Caco-2 (cell line): ENCODE data around the gene OPA1. TPM values are rescaled to one million over a fixed set of nuclear protein-coding genes. Genes with fewer than 3 reads are reported as not detected.

Source experiments
- BruUV-seq: library from RNA; stranded (reverse); fragments of 400-500 nt; replicated peaks from 2 replicates; lab custom pipeline; 2021; lab: Mats Ljungman, UMichigan
- CTCF ChIA-PET: fragments of 300-600 bp; sonication (Branson Sonifier 250); formaldehyde crosslinking; loops from one replicate; lab custom pipeline; 2022; ENCODE audit warnings: antibody characterized with exemption; lab: Charles Lee
- POLR2A ChIA-PET: fragments of 300-600 bp; sonication (Branson Sonifier 250); formaldehyde crosslinking; loops from one replicate; lab custom pipeline; 2022; ENCODE audit warnings: antibody characterized with exemption; lab: Charles Lee
- DNase-seq, 2 experiments: peaks; one replicate each; pipeline versions ENCODE4 v3.0.0 to v3.0.0-alpha.2; 2020 to 2022
- H3K27me3 ChIP-seq: replicated peaks from 2 replicates; pipeline ENCODE4 v1.6.0; 2011; ENCODE audit warnings: low read length; ENCODE audit not compliant: control insufficient read depth, insufficient read depth
- H3K36me3 ChIP-seq: 2 replicates; pipeline ENCODE4 v1.5.1; 2011; ENCODE audit warnings: low read length; ENCODE audit not compliant: control insufficient read depth, insufficient read depth
- H3K4me1 ChIP-seq: fragments of 250-450 bp; sonication (Bioruptor Pico); 2 replicates; pipeline ENCODE4 v1.5.1; 2020; ENCODE audit warnings: mild to moderate bottlenecking
- H3K4me3 ChIP-seq: 2 replicates; pipeline ENCODE4 v1.5.1; 2011; ENCODE audit warnings: low read depth, mild to moderate bottlenecking, control low read depth, low read length
- H3K9me3 ChIP-seq: fragments of 250-450 bp; sonication (Bioruptor Pico); 2 replicates; pipeline ENCODE4 v1.5.1; 2020; ENCODE audit warnings: mild to moderate bottlenecking, moderate library complexity
- H3K27ac Mint-ChIP-seq: one replicate; pipeline ENCODE4 v1.8.0; 2022; ENCODE audit warnings: mixed read lengths; ENCODE audit not compliant: unreplicated experiment
- H3K27me3 Mint-ChIP-seq: one replicate; pipeline ENCODE4 v1.8.0; 2022; ENCODE audit warnings: mixed read lengths; ENCODE audit not compliant: insufficient read depth, unreplicated experiment
- H3K36me3 Mint-ChIP-seq: one replicate; pipeline ENCODE4 v1.8.0; 2022; ENCODE audit warnings: mild to moderate bottlenecking, mixed read lengths; ENCODE audit not compliant: insufficient read depth, unreplicated experiment
- H3K4me1 Mint-ChIP-seq: one replicate; pipeline ENCODE4 v1.8.0; 2022; ENCODE audit warnings: low read depth, mixed read lengths; ENCODE audit not compliant: unreplicated experiment
- H3K4me3 Mint-ChIP-seq: one replicate; pipeline ENCODE4 v1.8.0; 2022; ENCODE audit warnings: mild to moderate bottlenecking, moderate library complexity, mixed read lengths; ENCODE audit not compliant: unreplicated experiment
- H3K9me3 Mint-ChIP-seq: one replicate; pipeline ENCODE4 v1.8.0; 2022; ENCODE audit warnings: mixed read lengths; ENCODE audit not compliant: unreplicated experiment
- intact Hi-C: fragments of 100-400 bp; cut with micrococcal nuclease; formaldehyde crosslinking; loops from one replicate; pipeline ENCODE4 v1.10.0; 2022; ENCODE audit not compliant: unreplicated experiment
- total RNA-seq: library from RNA; stranded (reverse); gene quantifications from 2 replicates; pipeline ENCODE4 v1.2.3, GENCODE V29; 2022
- TF ChIP-seq, protein P1 (sequence below), 2 experiments: fragments of 200-600 bp in 1 of 2; IDR thresholded peaks; 1 replicate in 1 of 2; 2 replicates in 1 of 2; pipeline versions ENCODE4 v1.5.1 to v1.8.0; 2011 to 2022; ENCODE audit warnings: antibody characterized with exemption in 1 of 2, control low read depth in 1 of 2, inconsistent platforms in 1 of 2, low read depth in 1 of 2, low read length in 1 of 2, mild to moderate bottlenecking in 1 of 2, moderate library complexity in 1 of 2; ENCODE audit not compliant: insufficient read depth in 1 of 2, severe bottlenecking in 1 of 2, unreplicated experiment in 1 of 2

OPA1 gene
- total RNA-seq, 1 experiment from 2014 or later: 61.4 TPM

DNA sequence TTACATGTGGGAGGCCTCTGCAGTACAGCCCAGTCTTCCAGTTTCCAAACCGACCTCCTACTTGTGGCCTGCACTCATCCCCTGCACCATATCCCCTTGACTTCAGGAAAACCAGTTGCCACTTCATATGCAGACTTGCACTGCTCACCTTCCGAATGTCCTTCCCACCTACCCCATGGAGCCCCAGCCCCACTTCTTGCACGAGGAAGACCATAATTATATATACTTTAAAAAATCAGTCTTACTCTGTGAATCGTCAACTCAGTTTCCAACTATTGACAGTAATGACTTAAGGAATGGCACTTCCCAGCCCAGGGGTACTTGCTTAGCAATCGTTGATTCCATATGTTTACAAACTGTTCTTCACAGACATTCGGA, 136.1 kb downstream of the OPA1 start:
- ChIA-PET CTCF (no interaction called here), POLR2A (no interaction called here)
- Mint-ChIP-seq H3K27ac (no peak overlapping the region), H3K4me1 (no peaks in the 10 kb centered on the region), H3K27me3 (no peaks in the 10 kb centered on the region), H3K4me3 (no peak overlapping the region), H3K36me3 (no peaks in the 10 kb centered on the region), H3K9me3 (no peaks in the 10 kb centered on the region)
- H3K4me1 ChIP-seq: peaks cover 13% of the 10 kb centered on the region
- no peak overlapping the region for H3K4me3 ChIP-seq
- TF ChIP-seq, protein P1, sequence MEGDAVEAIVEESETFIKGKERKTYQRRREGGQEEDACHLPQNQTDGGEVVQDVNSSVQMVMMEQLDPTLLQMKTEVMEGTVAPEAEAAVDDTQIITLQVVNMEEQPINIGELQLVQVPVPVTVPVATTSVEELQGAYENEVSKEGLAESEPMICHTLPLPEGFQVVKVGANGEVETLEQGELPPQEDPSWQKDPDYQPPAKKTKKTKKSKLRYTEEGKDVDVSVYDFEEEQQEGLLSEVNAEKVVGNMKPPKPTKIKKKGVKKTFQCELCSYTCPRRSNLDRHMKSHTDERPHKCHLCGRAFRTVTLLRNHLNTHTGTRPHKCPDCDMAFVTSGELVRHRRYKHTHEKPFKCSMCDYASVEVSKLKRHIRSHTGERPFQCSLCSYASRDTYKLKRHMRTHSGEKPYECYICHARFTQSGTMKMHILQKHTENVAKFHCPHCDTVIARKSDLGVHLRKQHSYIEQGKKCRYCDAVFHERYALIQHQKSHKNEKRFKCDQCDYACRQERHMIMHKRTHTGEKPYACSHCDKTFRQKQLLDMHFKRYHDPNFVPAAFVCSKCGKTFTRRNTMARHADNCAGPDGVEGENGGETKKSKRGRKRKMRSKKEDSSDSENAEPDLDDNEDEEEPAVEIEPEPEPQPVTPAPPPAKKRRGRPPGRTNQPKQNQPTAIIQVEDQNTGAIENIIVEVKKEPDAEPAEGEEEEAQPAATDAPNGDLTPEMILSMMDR (IDR thresholded peaks at IDR 0.05; ENCODE audit: insufficient read depth in 1 of 2, low read depth in 1 of 2, low read length in 1 of 2, severe bottlenecking in 1 of 2, unreplicated experiment in 1 of 2): no peak
- H3K9me3 ChIP-seq: no peaks in the 10 kb centered on the region
- BruUV-seq: no TSS peak
- intact Hi-C loops: no loop called here
- DNase-seq: no peak
- no peaks in the 10 kb centered on the region for H3K36me3 ChIP-seq
- H3K27me3 ChIP-seq: no peaks in the 10 kb centered on the region

DNA sequence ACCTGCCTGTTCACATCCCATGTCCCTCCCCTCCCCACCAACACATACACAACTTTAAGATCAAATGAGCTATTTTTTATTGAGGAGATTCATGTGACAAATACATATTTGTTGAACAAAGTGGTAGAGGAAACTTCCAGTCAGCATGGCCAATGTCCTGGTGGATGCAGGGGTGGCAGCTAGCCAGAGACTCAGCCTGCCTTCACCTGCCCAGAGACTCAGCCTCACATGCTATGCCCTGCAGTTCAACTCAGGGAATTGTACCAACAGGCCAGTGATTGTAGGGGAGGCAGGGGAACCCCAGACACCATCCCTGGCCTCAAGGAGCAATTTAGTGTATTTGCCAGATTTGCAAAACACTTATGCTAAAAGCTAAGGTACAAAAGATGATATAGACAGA, 136.6 kb downstream of the OPA1 start:
- H3K36me3 ChIP-seq: no peaks in the 10 kb centered on the region
- ChIA-PET POLR2A (no interaction called here), CTCF (no interaction called here)
- peaks cover 13% of the 10 kb centered on the region for H3K4me1 ChIP-seq
- BruUV-seq: no TSS peak
- no peaks in the 10 kb centered on the region for H3K9me3 ChIP-seq
- H3K27me3 Mint-ChIP-seq: no peaks in the 10 kb centered on the region
- TF ChIP-seq, protein P1 (IDR thresholded peaks at IDR 0.05; ENCODE audit: insufficient read depth in 1 of 2, low read depth in 1 of 2, low read length in 1 of 2, severe bottlenecking in 1 of 2, unreplicated experiment in 1 of 2): no peak
- H3K4me3 ChIP-seq: no peak overlapping the region
- no peak overlapping the region for H3K4me3 Mint-ChIP-seq
- no peaks in the 10 kb centered on the region for H3K36me3 Mint-ChIP-seq
- H3K27ac Mint-ChIP-seq: no peak overlapping the region
- no peak for DNase-seq
- no peaks in the 10 kb centered on the region for H3K27me3 ChIP-seq
- H3K9me3 Mint-ChIP-seq: no peaks in the 10 kb centered on the region
- intact Hi-C loops: no loop called here
- H3K4me1 Mint-ChIP-seq: no peaks in the 10 kb centered on the region

DNA sequence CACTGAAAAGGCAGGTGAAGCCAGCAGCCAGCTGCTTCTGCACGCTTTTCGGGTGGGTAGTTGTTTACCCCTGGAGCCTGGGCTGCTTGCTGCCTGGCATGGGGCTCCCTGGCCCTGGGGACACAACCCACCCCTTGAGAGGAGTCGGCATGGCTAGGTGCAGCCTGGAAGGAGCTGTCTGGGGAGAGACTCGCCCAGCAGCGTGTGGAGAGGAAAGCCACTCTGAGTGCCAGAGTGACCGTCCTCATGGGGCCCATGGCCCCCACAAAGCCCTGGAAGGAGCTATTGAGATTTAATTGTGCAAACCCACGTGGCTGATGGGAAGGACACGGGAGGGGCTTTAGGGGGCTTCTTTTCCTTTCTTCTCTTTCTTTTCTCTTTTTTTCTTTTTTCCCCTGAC, 137.5 kb downstream of the OPA1 start:
- H3K27me3 Mint-ChIP-seq: no peaks in the 10 kb centered on the region
- no peaks in the 10 kb centered on the region for H3K9me3 ChIP-seq
- TF ChIP-seq, protein P1 (IDR thresholded peaks at IDR 0.05; ENCODE audit: insufficient read depth in 1 of 2, low read depth in 1 of 2, low read length in 1 of 2, severe bottlenecking in 1 of 2, unreplicated experiment in 1 of 2): no peak
- no peaks in the 10 kb centered on the region for H3K36me3 Mint-ChIP-seq
- H3K9me3 Mint-ChIP-seq: no peaks in the 10 kb centered on the region
- H3K4me3 Mint-ChIP-seq: no peak overlapping the region
- POLR2A ChIA-PET: no interaction called here
- H3K4me1 Mint-ChIP-seq: no peaks in the 10 kb centered on the region
- H3K4me1 ChIP-seq: peaks cover 13% of the 10 kb centered on the region
- intact Hi-C loops: no loop called here
- no peaks in the 10 kb centered on the region for H3K36me3 ChIP-seq
- no peak for DNase-seq
- CTCF ChIA-PET: no interaction called here
- no peak overlapping the region for H3K4me3 ChIP-seq
- no peaks in the 10 kb centered on the region for H3K27me3 ChIP-seq
- no peak overlapping the region for H3K27ac Mint-ChIP-seq
- no TSS peak for BruUV-seq
